ENCODE measurements around the gene STPG2. TPM values are rescaled to one million over a fixed set of nuclear protein-coding genes. Genes with fewer than 3 reads are reported as not detected.

STPG2 gene
- total and polyA plus RNA-seq, 4 donors: 0.05 to 0.67 (median 0.28) TPM; not detected in 1

DNA sequence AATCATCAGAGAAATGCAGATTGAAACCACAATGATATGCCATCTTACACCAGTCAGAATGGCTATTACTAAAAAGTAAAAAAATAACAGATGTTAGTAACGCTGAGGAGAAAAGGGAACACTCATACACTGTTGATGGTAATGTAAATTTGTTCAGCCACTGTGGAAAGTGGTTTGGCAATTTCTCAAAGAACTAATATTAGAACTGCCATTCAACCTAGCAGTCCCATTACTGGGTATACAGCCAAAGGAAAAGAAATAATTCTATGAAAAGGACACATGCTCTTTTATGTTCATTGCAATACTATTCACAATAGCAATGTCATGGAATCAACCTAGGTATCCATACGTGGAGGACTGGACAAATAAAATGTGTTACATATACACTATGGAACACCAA, 566.3 kb downstream of the STPG2 start:
- H3K36me3 ChIP-seq (ENCODE audit: control insufficient read depth in 4 of 4, insufficient read depth in 3 of 4, low read depth in 1 of 4, low read length in 3 of 4): no peaks in the 10 kb centered on the region

DNA sequence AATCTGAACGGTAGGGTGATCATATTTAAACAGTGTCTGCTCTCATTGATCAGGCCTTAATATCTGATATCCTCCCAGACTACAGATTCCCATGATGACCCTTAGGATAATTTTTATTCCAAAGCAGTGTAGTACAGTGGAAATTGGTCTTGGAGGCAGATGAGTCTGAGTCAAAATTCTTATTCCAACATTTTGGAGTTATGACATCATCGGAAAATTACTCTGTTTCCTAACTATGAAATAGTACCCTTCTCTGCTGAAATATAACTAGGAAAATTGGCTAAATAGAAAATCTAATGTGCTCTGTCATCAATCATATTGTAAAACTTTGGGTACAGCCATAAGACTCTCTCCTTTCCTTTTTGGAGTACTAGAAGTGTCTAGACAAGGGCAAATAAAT, 583.3 kb downstream of the STPG2 start:
- Histone ChIP-seq H3K9me3 (ENCODE audit: control insufficient read depth in 4 of 4, low read length in 3 of 4) (no peaks in the 10 kb centered on the region), H3K27ac (ENCODE audit: low read depth in 1 of 2, low read length in 2 of 2) (no peak overlapping the region)
- 79% methylated on average over 2 of the region's 2 CpGs for WGBS
- TF ChIP-seq JUND (IDR thresholded peaks at IDR 0.05): no peak
- no peak for TF ChIP-seq TAF1 (conservative IDR thresholded peaks at IDR 0.05)
- no peak for TF ChIP-seq SP1 (IDR thresholded peaks at IDR 0.05)
- TF ChIP-seq, protein P1, sequence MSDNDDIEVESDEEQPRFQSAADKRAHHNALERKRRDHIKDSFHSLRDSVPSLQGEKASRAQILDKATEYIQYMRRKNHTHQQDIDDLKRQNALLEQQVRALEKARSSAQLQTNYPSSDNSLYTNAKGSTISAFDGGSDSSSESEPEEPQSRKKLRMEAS (IDR thresholded peaks at IDR 0.05): no peak
- no peak for TF ChIP-seq FOXA1 (IDR thresholded peaks at IDR 0.05)
- TF ChIP-seq, protein P2, sequence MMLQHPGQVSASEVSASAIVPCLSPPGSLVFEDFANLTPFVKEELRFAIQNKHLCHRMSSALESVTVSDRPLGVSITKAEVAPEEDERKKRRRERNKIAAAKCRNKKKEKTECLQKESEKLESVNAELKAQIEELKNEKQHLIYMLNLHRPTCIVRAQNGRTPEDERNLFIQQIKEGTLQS (IDR thresholded peaks at IDR 0.05): no peak
- TF ChIP-seq, protein P3, sequence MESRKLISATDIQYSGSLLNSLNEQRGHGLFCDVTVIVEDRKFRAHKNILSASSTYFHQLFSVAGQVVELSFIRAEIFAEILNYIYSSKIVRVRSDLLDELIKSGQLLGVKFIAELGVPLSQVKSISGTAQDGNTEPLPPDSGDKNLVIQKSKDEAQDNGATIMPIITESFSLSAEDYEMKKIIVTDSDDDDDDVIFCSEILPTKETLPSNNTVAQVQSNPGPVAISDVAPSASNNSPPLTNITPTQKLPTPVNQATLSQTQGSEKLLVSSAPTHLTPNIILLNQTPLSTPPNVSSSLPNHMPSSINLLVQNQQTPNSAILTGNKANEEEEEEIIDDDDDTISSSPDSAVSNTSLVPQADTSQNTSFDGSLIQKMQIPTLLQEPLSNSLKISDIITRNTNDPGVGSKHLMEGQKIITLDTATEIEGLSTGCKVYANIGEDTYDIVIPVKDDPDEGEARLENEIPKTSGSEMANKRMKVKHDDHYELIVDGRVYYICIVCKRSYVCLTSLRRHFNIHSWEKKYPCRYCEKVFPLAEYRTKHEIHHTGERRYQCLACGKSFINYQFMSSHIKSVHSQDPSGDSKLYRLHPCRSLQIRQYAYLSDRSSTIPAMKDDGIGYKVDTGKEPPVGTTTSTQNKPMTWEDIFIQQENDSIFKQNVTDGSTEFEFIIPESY (IDR thresholded peaks at IDR 0.05): no peak
- TF ChIP-seq GABPA (IDR thresholded peaks at IDR 0.05 in 1 of 2, conservative IDR thresholded peaks at IDR 0.05 in 1 of 2): no peak
- no peak for TF ChIP-seq RXRA (IDR thresholded peaks at IDR 0.05)
- no peak for TF ChIP-seq FOXA2 (IDR thresholded peaks at IDR 0.05)
- TF ChIP-seq, protein P4, sequence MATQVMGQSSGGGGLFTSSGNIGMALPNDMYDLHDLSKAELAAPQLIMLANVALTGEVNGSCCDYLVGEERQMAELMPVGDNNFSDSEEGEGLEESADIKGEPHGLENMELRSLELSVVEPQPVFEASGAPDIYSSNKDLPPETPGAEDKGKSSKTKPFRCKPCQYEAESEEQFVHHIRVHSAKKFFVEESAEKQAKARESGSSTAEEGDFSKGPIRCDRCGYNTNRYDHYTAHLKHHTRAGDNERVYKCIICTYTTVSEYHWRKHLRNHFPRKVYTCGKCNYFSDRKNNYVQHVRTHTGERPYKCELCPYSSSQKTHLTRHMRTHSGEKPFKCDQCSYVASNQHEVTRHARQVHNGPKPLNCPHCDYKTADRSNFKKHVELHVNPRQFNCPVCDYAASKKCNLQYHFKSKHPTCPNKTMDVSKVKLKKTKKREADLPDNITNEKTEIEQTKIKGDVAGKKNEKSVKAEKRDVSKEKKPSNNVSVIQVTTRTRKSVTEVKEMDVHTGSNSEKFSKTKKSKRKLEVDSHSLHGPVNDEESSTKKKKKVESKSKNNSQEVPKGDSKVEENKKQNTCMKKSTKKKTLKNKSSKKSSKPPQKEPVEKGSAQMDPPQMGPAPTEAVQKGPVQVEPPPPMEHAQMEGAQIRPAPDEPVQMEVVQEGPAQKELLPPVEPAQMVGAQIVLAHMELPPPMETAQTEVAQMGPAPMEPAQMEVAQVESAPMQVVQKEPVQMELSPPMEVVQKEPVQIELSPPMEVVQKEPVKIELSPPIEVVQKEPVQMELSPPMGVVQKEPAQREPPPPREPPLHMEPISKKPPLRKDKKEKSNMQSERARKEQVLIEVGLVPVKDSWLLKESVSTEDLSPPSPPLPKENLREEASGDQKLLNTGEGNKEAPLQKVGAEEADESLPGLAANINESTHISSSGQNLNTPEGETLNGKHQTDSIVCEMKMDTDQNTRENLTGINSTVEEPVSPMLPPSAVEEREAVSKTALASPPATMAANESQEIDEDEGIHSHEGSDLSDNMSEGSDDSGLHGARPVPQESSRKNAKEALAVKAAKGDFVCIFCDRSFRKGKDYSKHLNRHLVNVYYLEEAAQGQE (IDR thresholded peaks at IDR 0.05): no peak
- TF ChIP-seq, protein P5, sequence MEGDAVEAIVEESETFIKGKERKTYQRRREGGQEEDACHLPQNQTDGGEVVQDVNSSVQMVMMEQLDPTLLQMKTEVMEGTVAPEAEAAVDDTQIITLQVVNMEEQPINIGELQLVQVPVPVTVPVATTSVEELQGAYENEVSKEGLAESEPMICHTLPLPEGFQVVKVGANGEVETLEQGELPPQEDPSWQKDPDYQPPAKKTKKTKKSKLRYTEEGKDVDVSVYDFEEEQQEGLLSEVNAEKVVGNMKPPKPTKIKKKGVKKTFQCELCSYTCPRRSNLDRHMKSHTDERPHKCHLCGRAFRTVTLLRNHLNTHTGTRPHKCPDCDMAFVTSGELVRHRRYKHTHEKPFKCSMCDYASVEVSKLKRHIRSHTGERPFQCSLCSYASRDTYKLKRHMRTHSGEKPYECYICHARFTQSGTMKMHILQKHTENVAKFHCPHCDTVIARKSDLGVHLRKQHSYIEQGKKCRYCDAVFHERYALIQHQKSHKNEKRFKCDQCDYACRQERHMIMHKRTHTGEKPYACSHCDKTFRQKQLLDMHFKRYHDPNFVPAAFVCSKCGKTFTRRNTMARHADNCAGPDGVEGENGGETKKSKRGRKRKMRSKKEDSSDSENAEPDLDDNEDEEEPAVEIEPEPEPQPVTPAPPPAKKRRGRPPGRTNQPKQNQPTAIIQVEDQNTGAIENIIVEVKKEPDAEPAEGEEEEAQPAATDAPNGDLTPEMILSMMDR (IDR thresholded peaks at IDR 0.05; ENCODE audit: low read depth, low read length, missing input control): no peak

More for the DNA sequence above, 566.3 kb downstream of the STPG2 start:
- H3K4me1 ChIP-seq (ENCODE audit: control insufficient read depth in 4 of 4, insufficient read depth in 4 of 4, low read length in 3 of 4): no peaks in the 10 kb centered on the region
- H3K27ac ChIP-seq (ENCODE audit: low read depth in 1 of 2, low read length in 2 of 2): no peak overlapping the region
- H3K4me3 ChIP-seq (ENCODE audit: low read depth in 1 of 3, low read length in 3 of 3): no peak overlapping the region
- no peak overlapping the region for H3K9ac ChIP-seq (ENCODE audit: low read depth in 1 of 2, low read length in 2 of 2)
- no peaks in the 10 kb centered on the region for H3K27me3 ChIP-seq (ENCODE audit: control insufficient read depth in 4 of 4, insufficient read depth in 4 of 4, low read length in 3 of 4)
- DNase-seq (ENCODE audit: low spot score): no peak
- H3K9me3 ChIP-seq (ENCODE audit: control insufficient read depth in 4 of 4, low read length in 3 of 4): no peaks in the 10 kb centered on the region
- WGBS: 62% methylated on average over 2 of the region's 2 CpGs
- TF ChIP-seq FOXA1 (IDR thresholded peaks at IDR 0.05) (no peak), FOXA2 (IDR thresholded peaks at IDR 0.05) (no peak), HNF4A (conservative IDR thresholded peaks at IDR 0.05) (no peak), GABPA (IDR thresholded peaks at IDR 0.05 in 1 of 2, conservative IDR thresholded peaks at IDR 0.05 in 1 of 2) (no peak), NR2F2 (IDR thresholded peaks at IDR 0.05) (no peak), RXRA (IDR thresholded peaks at IDR 0.05) (no peak), HNF4G (IDR thresholded peaks at IDR 0.05) (no peak), SP1 (IDR thresholded peaks at IDR 0.05) (no peak)
- TF ChIP-seq, protein P1 (IDR thresholded peaks at IDR 0.05): no peak
- TF ChIP-seq, protein P3 (IDR thresholded peaks at IDR 0.05): no peak
- TF ChIP-seq, protein P5 (IDR thresholded peaks at IDR 0.05; ENCODE audit: low read depth, low read length, missing input control): no peak
- TF ChIP-seq, protein P2 (IDR thresholded peaks at IDR 0.05): no peak

More for the DNA sequence above, 583.3 kb downstream of the STPG2 start:
- no peaks in the 10 kb centered on the region for H3K36me3 ChIP-seq (ENCODE audit: control insufficient read depth in 4 of 4, insufficient read depth in 3 of 4, low read depth in 1 of 4, low read length in 3 of 4)
- no peaks in the 10 kb centered on the region for H3K4me1 ChIP-seq (ENCODE audit: control insufficient read depth in 4 of 4, insufficient read depth in 4 of 4, low read length in 3 of 4)
- H3K27me3 ChIP-seq (ENCODE audit: control insufficient read depth in 4 of 4, insufficient read depth in 4 of 4, low read length in 3 of 4): no peaks in the 10 kb centered on the region
- DNase-seq (ENCODE audit: low spot score): no peak
- no peak overlapping the region for H3K9ac ChIP-seq (ENCODE audit: low read depth in 1 of 2, low read length in 2 of 2)
- no peak overlapping the region for H3K4me3 ChIP-seq (ENCODE audit: low read depth in 1 of 3, low read length in 3 of 3)

Data from liver (tissue), 9 donors.